ENCODE measurements around the gene PITX1. TPM values are rescaled to one million over a fixed set of nuclear protein-coding genes. Genes with fewer than 3 reads are reported as not detected.

Gene PITX1
- total and polyA plus RNA-seq, 2 donors (not counting 1 experiment from before 2014, with no cell fraction given), result 0.13 TPM; not detected in 1

GRCh38 chr5:135020111-135020895, 13.7 kb downstream of the PITX1 start:
- no peaks in the 10 kb centered on the region for H3K9me3 Mint-ChIP-seq (ENCODE audit: insufficient read depth)
- Histone ChIP-seq H4K20me1 (ENCODE audit: control insufficient read depth, insufficient read depth, low read length, poor library complexity, severe bottlenecking) (no peaks in the 10 kb centered on the region), H3K4me1 (ENCODE audit: control insufficient read depth in 2 of 2, insufficient read depth in 2 of 2, low read length in 2 of 2) (no peaks in the 10 kb centered on the region), H2AFZ (ENCODE audit: insufficient read depth, low read depth, low read length, poor library complexity, severe bottlenecking) (no peak overlapping the region), H3K36me3 (replicated peaks in 1 of 2; ENCODE audit: control extremely low read depth in 1 of 2, control insufficient read depth in 1 of 2, extremely low read depth in 1 of 2, insufficient read depth in 2 of 2, low read length in 1 of 2) (no peaks in the 10 kb centered on the region), H3K9me3 (ENCODE audit: control extremely low read depth in 1 of 3, control insufficient read depth in 2 of 3, insufficient read depth in 1 of 3, low read length in 2 of 3) (no peaks in the 10 kb centered on the region), H3K27me3 (replicated peaks in 1 of 4; ENCODE audit: control extremely low read depth in 1 of 4, control insufficient read depth in 3 of 4, insufficient read depth in 4 of 4, low read length in 3 of 4) (peaks cover 0 to 19% (median 0%) of the 10 kb centered on the region in 4 experiments), H3K9ac (ENCODE audit: low read length) (no peak overlapping the region), H3K27ac (ENCODE audit: low read length in 2 of 2) (no peak overlapping the region), H3K4me3 (ENCODE audit: control extremely low read depth in 1 of 5, extremely low read depth in 1 of 5, insufficient read depth in 1 of 5, low read depth in 2 of 5, low read length in 4 of 5) (no peak overlapping the region), H3K4me2 (replicated peaks; ENCODE audit: low read depth, low read length, poor library complexity, severe bottlenecking) (no peak overlapping the region), H3K79me2 (ENCODE audit: control insufficient read depth, insufficient read depth, low read length) (no peaks in the 10 kb centered on the region)
- CTCF ChIA-PET, result no interaction called here
- POLR2A ChIA-PET, result no interaction called here
- 88% methylated on average over 9 of the region's 16 CpGs for WGBS (ENCODE audit: insufficient coverage)
- TF ChIP-seq, protein P1, sequence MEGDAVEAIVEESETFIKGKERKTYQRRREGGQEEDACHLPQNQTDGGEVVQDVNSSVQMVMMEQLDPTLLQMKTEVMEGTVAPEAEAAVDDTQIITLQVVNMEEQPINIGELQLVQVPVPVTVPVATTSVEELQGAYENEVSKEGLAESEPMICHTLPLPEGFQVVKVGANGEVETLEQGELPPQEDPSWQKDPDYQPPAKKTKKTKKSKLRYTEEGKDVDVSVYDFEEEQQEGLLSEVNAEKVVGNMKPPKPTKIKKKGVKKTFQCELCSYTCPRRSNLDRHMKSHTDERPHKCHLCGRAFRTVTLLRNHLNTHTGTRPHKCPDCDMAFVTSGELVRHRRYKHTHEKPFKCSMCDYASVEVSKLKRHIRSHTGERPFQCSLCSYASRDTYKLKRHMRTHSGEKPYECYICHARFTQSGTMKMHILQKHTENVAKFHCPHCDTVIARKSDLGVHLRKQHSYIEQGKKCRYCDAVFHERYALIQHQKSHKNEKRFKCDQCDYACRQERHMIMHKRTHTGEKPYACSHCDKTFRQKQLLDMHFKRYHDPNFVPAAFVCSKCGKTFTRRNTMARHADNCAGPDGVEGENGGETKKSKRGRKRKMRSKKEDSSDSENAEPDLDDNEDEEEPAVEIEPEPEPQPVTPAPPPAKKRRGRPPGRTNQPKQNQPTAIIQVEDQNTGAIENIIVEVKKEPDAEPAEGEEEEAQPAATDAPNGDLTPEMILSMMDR (IDR thresholded peaks at IDR 0.05), result no peak
- no peak for TF ChIP-seq EZH2 (IDR thresholded peaks at IDR 0.05; ENCODE audit: borderline replicate concordance, insufficient read depth, low read depth, low read length, poor library complexity, severe bottlenecking)
- intact Hi-C loops (cut with micrococcal nuclease), result no loop called here
- H3K4me3 Mint-ChIP-seq, result no peak overlapping the region
- DNase-seq, result no peak
- H3K4me1 Mint-ChIP-seq, result no peaks in the 10 kb centered on the region
- ATAC-seq (ENCODE audit: low read depth), result no peak
- peaks cover 28% of the 10 kb centered on the region for H3K27me3 Mint-ChIP-seq
- no peak overlapping the region for H3K27ac Mint-ChIP-seq

DNA sequence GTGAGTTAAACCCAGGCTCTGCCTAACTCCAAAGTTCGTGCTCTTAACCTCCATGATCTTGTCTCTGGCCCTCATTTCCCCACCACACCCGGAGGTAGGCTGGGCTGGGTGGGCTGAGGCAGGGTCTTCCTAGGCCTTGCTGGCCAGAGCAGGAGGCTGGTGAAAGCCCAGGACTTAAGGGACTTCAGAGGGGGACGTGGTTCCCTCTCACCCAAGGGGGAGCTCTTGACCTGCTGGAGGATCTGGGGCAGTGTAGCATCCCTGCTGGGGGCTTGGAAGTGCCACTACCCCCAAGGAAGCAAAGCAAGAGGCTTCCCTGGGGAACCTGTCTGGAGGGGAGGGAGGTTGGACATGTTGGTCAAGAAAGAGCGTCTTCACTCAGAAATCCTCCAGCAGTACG, 14.7 kb downstream of the PITX1 start:
- no peak for DNase-seq
- POLR2A ChIA-PET, result no interaction called here
- H3K36me3 ChIP-seq (replicated peaks in 1 of 2; ENCODE audit: control extremely low read depth in 1 of 2, control insufficient read depth in 1 of 2, extremely low read depth in 1 of 2, insufficient read depth in 2 of 2, low read length in 1 of 2), result no peaks in the 10 kb centered on the region
- H3K27ac ChIP-seq (ENCODE audit: low read length in 2 of 2), result no peak overlapping the region
- H3K79me2 ChIP-seq (ENCODE audit: control insufficient read depth, insufficient read depth, low read length), result no peaks in the 10 kb centered on the region
- H3K9me3 ChIP-seq (ENCODE audit: control extremely low read depth in 1 of 3, control insufficient read depth in 2 of 3, insufficient read depth in 1 of 3, low read length in 2 of 3), result no peaks in the 10 kb centered on the region
- no peak overlapping the region for H3K4me3 Mint-ChIP-seq
- no peaks in the 10 kb centered on the region for H3K4me1 ChIP-seq (ENCODE audit: control insufficient read depth in 2 of 2, insufficient read depth in 2 of 2, low read length in 2 of 2)
- peaks cover 29% of the 10 kb centered on the region for H3K27me3 Mint-ChIP-seq
- no peak overlapping the region for H3K4me2 ChIP-seq (replicated peaks; ENCODE audit: low read depth, low read length, poor library complexity, severe bottlenecking)
- no peak overlapping the region for H3K9ac ChIP-seq (ENCODE audit: low read length)
- intact Hi-C loops (cut with micrococcal nuclease), result loop anchor here (2.0 kb wide), 1 partner anchor 171 kb away; no protein-coding TSS in a partner anchor
- H3K9me3 Mint-ChIP-seq (ENCODE audit: insufficient read depth), result no peaks in the 10 kb centered on the region
- H3K4me3 ChIP-seq (ENCODE audit: control extremely low read depth in 1 of 5, extremely low read depth in 1 of 5, insufficient read depth in 1 of 5, low read depth in 2 of 5, low read length in 4 of 5), result no peak overlapping the region
- H3K27ac Mint-ChIP-seq, result no peak overlapping the region
- H4K20me1 ChIP-seq (ENCODE audit: control insufficient read depth, insufficient read depth, low read length, poor library complexity, severe bottlenecking), result no peaks in the 10 kb centered on the region
- H3K4me1 Mint-ChIP-seq, result no peaks in the 10 kb centered on the region
- 77% methylated on average over 3 of the region's 5 CpGs for WGBS (ENCODE audit: insufficient coverage)
- TF ChIP-seq, protein P1 (IDR thresholded peaks at IDR 0.05), result no peak
- TF ChIP-seq EZH2 (IDR thresholded peaks at IDR 0.05; ENCODE audit: borderline replicate concordance, insufficient read depth, low read depth, low read length, poor library complexity, severe bottlenecking), result no peak
- ATAC-seq (ENCODE audit: low read depth), result no peak
- peaks cover 0 to 17% (median 0%) of the 10 kb centered on the region in 4 experiments for H3K27me3 ChIP-seq (replicated peaks in 1 of 4; ENCODE audit: control extremely low read depth in 1 of 4, control insufficient read depth in 3 of 4, insufficient read depth in 4 of 4, low read length in 3 of 4)
- CTCF ChIA-PET, result interaction anchor here (1.3 kb wide), 1 partner anchor 172 kb away, joined by 6 read pairs; no protein-coding TSS in a partner anchor
- H2AFZ ChIP-seq (ENCODE audit: insufficient read depth, low read depth, low read length, poor library complexity, severe bottlenecking), result no peak overlapping the region
